NCI-H82 treated with DMSO at 0.1 percent for 48 hours (cell line): Measurements from ENCODE around the gene PAK6.

Source experiments
- DNase-seq: peaks from one replicate; lab custom pipeline; 2025; ENCODE audit not compliant: unreplicated experiment; lab: John Stamatoyannopoulos, UW

Gene PAK6

DNA sequence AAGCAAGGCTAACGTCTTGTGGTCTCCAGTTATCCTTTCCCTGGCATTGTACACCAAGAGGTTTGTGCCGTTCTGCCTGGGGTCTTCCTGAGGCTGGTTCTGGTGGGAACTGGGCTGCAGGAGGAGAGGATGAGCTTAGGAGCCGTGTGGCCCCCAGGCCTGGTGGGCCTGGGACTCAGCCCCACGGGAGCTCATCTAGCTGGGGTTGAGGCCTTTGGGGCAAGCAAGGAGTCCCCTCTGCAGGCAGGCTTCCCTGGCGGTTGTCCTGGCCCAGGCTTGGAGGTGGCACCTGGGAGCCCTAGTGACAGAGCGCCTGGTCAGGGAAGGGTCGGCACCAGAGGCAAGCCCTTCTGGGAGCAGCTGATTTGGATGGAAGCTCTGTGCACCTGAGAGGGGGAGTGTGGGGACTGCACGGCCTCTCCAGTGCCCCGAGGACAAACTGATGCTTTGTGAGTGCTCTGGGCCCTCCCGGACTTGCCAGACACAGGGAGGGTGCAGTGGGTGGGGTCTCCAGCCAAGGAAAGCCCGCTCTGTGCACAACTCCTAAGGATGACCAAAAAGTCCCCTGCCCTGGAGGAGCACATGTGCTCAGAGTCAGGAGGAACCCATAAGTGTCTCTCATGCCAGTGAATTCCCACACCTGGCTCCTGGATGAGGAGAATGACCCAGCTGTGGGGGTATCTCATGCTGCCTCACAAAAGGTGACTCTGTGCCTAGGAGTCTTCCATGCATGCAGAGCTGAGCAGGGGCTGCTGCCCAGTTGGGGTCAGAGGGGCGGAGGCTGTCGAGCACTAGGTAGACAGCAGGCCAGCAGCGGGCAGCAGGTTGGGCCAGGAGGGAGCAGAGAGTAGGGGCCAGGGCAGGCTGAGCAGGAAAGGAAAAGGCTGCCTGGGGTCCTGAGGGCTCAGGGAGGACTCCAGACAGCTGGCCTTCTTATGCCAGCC lies 2.7 kb downstream of the PAK6 start:
- no peak for DNase-seq

DNA sequence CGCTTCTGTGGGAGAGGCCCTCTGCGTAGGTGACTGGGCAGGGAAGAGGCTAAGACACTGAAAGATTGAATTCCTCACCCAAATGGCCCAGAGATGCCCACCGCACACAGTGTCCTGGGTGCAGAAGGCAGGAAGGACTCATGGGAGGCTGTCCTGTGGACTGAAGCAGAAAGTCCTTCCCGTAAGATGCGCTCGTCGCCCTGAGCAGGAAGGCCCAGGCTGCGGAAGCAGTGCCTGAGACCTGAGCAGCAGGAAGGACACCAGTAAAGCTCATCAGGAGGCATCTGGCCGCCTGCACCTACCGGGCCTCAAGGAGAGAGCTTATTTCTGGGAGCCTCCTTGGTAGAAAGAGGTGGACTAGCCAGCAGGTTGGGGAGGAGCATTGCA lies 3.3 kb downstream of the PAK6 start:
- no peak for DNase-seq

DNA sequence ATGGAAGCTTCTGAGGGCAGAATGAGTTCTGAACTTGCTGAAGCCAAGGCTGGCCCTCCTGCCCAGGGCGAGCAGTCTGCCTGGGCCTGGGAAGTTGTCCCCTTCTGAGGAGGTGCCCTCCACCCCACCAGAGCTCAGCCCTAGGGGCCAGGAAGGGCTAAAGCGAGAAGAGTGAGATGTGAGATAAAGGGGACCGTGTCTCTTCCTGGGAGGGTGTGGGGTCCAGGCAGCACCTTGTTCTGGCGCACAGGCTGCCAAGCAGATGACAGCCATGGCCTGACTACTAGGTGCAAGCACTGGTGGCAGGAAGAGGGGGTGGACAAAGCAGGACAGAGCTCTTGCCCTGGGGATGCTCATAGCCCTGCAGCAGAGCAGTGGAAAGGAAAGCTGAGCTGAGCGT lies 3.7 kb downstream of the PAK6 start:
- DNase-seq: no peak

DNA sequence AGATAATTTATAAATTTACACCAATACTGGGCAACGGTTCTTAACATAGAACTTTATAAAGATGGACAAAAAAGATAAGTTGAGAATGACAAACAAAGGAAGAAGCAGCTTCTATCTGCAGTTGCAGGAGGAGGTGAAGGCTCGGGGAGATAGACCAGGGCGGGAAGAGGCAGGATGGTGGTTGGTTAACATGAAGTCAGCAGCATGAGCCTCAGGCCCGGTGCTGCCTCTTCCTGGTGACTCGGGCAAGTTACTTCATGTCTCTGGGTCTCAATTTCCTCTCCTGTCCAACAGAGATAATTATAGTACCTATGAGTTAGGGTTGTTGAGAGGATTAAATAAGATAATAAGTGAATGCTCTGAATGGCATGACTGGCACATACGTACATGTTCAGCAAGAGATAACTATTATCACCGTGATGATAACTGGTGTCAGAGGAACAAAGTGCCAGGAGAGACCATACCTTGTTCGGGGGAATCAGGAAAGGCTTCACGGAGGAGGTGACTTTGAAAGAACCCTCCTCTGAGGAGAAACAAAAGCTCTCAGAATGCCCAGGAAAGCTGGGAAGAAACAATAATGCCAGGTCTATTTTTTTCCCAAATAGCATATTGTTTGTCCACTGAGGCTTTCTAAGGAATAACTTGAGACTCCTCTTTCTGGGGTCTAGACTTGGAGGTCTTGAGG lies 4.4 kb downstream of the PAK6 start:
- no peak for DNase-seq

DNA sequence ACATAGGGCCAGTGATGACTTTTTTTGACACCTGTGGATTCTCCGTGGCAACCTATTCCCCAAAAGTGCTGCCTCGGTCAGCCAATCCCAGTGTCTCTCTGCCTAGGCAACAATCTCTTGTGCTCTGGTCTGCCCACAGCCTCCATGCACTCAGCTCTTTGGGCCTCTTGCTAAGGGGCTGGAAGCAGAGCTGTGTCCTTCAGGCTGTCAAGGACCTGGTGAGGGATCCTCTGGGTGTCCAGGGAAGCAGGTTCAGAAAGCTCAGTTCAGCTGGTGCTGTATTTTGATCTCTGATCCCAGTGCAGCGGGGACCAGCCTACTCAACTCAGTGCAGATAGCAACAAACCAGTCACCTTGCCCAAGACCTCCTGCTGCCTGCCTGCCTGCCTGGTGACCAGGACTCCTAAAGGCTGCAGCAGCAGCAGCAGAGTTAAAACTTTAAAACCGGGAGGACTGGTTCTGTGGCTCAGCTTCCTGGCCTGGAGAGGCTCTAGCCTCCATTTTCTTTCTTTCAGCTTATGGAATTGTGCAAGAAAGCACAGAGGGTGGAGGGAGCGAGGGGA lies 6.2 kb downstream of the PAK6 start:
- DNase-seq: no peak

DNA sequence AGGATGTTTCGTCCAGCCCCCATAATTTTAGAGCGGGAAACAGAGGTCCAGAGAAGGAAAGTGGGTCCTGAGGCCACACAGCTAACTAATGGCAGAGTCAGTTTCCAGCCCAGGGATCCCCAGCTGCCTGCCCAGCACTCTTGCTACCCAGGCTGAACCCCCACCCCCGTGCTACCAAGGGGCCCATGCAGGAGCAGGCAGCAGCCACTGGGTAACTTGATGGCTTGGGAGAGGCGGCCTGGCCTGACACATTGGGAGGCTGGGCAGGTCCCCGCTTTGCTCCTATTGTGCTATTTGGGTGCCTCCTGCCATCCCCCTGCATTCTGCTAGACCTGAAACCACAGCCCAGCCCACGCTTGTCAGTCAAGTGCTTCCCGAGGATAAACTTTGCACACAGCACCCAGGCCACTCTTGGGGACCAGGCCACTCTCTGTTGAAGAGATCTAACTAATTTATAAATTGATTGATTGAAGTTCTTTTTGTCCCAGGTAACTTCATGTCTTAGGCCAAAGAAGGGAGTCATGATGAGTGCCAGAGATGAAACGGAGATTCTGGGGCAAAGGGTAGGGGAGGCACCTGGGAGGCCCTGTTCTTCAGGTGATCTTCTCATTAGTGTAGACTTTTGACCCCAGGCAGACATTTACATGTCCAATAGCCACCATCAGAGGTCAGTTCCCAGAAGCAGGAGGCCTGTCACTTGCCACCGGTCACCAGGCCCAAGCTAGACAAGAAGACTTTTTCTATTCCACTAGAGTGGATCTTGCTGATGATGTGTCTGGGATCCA lies 7.0 kb downstream of the PAK6 start:
- no peak for DNase-seq

DNA sequence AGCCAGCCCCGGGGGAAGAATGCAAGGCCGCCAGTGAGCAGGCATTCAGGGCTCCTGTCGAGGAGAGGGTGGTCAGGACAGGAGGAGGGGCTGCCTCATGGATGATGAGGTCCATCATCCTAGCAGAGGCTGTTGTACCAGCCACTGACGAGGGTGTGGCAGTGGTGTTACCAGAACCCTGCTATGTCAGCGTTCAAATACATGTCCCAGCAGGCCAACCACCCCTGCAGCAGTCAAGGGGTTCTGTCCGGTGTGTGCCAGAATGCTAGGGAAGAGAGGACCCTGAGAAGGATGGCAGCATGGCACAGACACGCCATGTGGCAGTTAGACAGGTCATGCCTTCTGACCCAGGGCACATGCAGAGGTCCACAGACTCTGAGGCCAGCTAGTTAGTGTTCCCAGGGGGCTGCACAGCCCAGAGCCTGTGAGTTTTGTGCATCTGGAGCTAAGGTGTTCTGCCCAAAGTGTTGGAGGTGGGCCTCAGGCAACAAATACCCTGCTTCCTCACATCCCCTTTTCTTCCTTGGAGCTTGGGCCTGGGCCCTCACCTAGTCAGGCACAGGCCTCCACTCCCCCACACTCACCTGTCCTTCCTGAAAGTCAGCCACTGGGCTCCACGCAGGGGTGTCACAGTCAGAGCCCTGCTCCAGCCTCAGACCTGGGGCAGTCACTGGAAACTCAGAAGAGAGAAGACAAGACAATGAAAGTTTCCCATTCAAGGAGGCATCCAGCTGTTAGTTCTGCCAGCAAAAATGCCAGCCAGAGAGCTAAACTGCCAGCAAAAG lies 7.8 kb downstream of the PAK6 start:
- no peak for DNase-seq

DNA sequence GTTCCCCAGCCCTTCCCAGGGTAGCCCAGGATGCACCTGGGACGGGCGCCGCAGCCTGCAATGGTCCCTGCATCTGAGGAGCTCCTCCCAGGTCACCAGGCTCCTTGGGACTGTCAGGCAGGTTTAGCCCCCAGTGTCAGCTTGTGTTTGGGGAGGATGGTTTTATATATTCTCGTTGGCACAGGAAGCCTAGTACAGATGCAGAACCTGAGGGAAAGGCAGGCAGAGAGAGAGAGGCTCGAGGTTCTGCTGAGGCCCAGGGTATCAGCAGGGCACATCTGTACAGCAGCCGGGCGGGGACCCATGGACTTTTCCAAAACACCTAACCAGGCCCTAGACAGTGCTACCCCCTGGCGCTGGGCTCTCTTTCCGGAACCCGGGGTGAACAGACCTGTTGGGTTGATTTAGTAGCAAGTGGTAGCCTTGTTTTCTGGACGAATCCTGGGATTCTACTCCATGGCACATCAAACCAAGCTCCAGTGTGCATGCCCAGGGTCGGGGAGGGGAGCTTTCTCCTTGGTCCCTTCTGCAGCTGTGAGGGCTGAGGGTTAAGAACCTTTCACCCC lies 8.6 kb downstream of the PAK6 start:
- DNase-seq: no peak

DNA sequence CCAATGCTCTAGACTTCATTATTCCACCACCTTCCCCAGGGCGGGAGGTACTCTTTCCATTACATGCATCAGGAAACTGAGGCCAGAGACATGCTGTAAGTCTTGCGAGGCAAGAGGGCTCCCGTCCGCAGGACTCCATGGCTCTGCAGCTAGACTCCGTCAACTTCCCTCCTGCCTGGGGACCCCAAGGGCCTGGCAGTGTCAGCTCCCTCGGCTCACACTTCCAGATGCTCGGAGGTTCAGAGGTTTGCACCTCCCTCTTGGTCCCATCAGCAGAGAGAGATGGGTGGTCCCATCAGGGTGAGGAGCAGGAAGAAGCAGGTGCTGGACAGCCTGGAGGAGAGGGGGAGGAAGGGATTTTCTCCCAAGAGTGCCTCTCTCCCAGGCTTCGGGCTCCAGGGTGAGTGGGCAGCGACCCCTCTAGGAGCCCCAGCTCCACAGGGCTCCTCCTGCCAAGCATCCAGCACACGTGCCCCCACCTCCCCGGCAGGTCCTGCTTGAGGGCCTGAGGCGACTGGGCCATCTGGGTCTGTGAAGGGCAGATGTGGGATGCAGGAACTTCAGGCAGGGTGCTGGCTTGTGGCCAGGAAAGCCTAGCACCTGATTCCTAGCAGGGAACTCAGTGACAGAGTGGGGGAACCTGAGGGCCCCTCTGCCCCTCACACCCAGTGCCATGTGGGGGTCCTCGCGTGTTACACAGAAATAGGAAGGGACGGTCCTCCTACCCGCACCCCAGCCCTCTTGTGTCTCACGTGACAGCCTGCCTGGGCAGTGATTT lies 9.3 kb downstream of the PAK6 start:
- DNase-seq: no peak

DNA sequence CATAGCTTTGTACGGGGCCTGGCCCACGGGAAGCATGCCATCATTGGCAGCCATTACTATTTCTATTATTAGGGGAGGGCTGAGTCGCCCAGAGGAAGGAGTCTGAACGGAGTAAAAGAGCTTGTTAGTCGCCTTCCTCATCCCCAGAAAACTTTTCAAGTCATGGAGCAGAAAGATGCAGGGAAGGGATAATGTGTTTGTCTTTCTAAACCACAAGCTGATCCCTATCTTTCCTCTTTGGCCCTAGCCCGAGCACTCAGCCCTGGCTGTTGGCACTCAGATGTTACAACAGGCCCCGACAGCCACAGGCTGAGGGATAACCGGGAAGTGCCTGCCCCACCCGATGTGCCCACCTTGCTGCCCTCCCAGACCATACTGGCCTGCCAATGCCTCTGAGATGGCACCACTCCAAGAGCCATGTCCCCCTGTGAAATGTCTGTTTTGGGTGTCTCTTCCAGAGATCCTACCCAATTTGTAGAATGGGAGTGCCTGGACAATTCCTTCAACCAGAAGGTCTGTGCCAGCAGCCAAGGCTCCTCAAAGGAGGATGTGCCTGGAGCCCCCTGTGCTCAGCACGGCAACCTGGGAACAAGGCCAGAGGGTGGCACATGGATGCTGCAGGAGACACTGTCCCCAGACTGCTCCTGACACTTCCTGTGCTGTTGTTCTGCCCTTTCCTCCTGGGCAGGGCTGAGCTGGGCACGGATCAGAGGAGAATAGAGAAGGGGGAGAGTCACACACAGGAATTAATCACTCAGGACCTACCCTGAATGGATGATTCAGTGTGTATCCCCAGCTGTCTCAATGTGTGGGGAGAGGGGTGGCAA lies 10.8 kb downstream of the PAK6 start:
- DNase-seq: no peak

DNA sequence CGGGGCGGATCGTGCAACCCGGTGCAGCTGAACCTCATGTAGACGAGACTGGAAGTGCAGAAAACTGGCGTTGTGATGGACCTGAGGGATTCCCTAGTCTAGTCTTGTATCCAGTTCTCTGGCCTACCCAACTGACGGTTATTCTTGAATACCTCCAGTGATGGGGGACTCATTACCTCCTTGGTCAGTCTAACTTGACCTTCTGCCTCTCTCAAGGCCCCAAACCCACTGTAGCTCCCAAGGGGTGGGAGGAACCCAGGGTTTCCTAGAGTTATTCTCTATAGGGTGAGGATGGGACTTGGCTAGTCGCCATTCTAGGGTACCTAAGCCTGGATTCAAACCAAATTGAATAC lies 11.4 kb downstream of the PAK6 start:
- DNase-seq: no peak

DNA sequence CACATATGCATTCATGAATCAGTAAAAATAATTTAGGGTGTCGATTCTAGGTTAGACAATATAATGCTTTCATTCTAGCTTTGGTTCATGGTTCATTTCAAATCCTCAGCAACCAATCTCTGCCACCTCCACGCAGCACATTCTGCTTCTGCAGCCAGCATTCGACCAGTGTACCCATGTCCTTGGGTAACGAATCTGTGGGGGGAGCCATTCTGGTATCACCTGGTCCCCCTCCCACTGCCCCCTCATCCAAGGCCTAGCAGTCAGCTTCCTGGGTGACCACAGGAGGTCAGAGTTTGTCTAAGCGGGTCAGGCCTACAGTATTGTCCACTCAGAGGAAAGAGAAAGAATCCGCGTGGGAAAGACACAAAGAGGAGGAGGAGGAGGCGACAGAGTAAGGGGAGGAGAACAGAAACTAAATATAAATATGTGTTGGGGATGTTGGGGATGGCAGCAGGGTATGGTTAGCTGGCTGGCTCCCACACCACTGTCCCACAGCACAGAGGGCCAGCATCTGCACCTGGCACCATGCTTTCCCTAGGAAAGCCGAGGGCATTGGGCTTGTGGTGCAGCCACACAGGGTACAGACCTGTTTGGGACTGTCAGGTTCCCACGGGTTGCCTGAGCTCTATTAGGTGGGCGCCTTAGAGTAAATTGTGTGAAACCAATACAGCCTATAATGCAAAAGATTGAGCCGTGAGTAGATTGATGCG lies 12.1 kb downstream of the PAK6 start:
- DNase-seq: no peak

DNA sequence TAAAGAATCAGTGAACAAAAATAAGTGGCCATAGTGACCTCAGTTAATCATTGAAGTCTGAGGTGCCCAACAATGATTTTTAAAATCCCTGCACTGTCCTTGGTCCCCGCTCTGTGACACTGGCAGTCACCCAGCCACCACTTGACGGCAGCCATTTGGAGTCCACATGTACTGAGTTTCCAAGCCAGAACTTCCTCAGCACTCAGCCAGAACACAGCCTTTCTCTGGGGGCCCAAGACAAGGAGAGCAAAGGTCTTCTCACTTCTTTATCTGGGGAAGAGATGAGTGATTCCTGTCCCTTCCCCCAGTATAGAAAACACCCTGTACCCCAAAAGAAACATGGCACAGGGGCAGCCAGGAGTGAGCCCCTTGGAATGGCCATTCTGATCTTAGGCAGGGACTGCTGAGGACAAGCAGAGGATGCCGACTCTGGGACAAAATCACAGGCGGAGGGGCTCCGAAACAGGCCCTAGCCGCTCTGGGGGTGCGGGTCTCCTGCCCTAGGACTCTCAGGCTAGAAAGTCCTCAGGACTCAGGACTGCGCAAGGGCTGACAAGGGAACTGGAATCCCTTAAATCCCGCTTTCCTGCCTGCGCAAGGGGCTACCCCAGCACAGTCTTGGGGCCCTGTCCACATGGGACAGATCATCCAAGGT lies 12.8 kb downstream of the PAK6 start:
- DNase-seq: no peak

DNA sequence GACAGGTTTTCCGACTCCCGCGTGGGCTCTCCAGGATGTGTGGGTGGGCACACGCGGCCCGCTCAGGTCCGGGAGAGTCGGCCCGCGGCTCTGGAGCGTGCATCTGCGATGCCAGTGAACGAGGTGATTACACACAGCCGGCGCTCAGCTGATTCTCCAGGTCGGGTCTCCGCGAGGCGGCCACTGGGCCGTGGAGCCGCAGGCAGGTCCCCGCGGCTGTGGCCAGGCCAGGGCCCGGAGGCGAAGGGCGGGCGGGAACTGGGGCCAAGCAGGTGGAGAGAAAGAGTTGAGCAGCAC lies 13.2 kb downstream of the PAK6 start:
- DNase-seq: no peak

DNA sequence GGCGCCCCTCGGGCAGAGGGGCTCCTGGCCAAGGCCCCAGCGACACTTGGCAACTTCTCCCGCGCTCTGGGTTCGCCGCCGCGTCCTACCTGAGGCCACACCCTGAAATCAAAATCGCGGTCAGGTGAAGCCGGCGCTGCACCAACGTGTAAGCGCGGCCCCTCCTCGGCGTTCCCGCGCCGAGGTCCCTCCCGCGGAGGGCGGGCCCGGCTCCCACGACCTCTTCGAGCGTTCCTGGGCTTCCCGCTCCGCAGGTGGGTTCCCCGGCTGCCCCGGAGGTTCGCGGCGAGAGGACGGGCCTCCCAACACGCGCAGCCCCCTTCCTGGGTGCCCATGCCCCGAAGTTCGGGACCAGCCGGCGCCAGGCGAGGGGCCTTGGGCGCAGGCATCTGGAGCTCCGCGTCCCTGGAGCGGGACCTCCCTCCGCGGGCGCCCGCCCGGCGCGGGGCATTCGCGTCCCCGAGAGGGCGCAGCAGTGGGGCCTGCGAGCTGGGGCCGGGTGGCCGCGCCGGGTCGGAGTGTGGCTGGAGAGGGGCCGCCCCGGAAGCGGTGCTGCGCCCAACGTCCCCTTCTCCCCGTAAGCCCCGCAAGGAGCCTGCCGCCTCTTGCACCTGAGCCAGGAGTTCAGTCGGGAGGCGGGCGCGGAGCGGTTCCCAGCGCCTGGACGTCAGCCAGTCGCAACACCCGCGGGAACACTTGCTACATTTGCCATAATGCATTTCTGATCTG lies 13.7 kb downstream of the PAK6 start:
- no peak for DNase-seq

DNA sequence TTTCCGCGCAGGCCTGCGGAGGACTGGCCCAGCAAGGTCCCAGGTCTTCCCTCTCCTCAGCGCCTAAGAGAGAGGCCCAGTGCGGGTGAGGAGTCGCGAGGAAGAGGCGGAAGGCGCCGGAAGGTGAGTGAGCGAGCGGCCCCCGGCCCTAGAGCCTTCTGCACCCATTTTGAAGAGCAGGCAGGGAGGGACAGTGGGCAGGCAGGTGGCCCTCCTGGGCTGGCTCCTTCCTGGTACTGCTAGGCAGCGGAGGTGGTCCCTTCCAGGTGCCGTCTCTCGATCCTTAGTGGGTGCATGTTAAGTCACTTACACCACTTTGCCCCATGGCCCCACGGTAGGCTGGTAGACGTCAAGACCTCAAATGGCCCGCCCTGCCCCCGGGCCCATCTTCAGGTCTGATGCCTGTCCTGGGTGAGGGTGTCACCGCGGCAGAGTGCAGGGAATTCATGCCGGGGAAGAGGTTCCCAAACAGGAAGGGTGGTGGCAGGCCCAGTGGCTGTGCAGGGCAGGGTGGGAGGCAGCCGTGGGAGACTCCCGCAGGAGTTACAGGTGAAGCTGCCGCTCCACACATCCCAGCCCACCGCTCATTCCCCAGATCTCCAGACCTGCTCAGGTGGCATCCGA lies 14.4 kb downstream of the PAK6 start:
- DNase-seq: no peak

DNA sequence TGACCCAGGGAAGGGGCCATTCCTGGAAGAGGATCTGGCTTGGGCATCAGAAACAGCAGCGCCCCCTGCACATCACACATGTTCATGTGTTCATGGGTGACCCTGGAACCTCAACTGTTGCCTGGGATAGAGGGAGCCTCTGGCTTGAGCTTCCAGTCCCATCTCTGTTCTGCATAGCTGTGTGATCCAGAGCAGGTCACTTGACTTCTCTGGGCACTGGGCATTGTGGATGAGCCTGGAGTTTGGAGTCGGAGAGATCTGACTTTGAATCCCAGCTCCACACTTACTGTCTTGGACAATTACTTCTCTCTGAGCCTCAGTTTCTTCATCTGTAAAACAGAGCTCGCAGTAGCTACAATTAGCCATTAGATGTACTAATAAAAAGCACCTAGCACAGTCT lies 15.6 kb downstream of the PAK6 start:
- DNase-seq: no peak
